Neural progenitor cell (in vitro differentiated cells): ENCODE data around the gene OPN3.

ENCODE experiments used
- CTCF ChIP-seq: fragments of 200-600 bp; sonication (generic); IDR thresholded peaks from 2 replicates; pipeline ENCODE4 v1.5.1; 2017; ENCODE audit warnings: antibody characterized with exemption, mild to moderate bottlenecking
- EZH2 ChIP-seq: fragments of 200-600 bp; sonication (generic); IDR thresholded peaks from 2 replicates; pipeline ENCODE4 v1.6.1; 2017; ENCODE audit warnings: antibody characterized with exemption, mild to moderate bottlenecking, moderate library complexity
- EZH2phosphoT487 ChIP-seq: fragments of 200-600 bp; sonication (generic); IDR thresholded peaks from 2 replicates; pipeline ENCODE4 v1.6.1; 2017; ENCODE audit warnings: antibody characterized with exemption

DNA sequence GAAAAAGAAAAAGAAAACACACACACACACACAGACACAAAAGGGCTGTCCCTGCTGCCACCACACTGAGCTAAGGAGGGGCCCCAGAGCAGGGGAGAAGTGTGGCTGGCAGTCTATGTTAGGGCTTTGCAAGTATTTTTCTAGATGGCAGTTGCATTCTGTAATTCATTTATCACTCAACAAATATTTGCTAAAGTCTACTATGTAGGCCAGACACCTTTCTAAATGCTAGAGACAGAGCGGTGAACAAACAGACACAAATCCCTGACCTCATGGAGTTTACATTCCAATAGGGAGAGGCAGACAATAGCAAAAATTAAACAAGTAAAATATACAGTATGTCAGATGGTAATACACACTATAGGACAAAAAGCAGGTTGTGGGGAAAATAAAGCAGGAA, 32.1 kb upstream of the OPN3 start:
- no peak for TF ChIP-seq CTCF
- TF ChIP-seq EZH2: no peak
- TF ChIP-seq EZH2phosphoT487: no peak
